ENCODE measurements around the gene GRK5.
A peak's percentile ranks its signal among the peaks of the same experiment; 100 is the strongest.
"Not testable (repeated sequence)": the region's sequence is repeated elsewhere in the genome, so short reads cannot be mapped to it uniquely, and the experiment has no call there.

GRK5 gene

GRCh38 chr10:119178372-119179119 is 28.8 kb upstream of the GRK5 start, which contains the start of gene PRDX3:
Gene PRDX3 (minus strand): TSS chr10:119178812. CDS start chr10:119178790, 22 bp downstream.
- Histone ChIP-seq H3K9me3 (ENCODE audit: severe bottlenecking) (peaks cover 2% of the 10 kb centered on the region), H3K27ac (peak within 1 kb of the TSS; percentile 96), H3K36me3 (peaks cover 36% of the 10 kb centered on the region), H3K4me3 (ENCODE audit: low read depth, low read length) (peak within 1 kb of the TSS; percentile 96), H3K27me3 (ENCODE audit: insufficient read depth, low read depth, severe bottlenecking) (no peaks in the 10 kb centered on the region)
- peak; percentile 95 for DNase-seq
- 0 out of 2 replicates have a peak, but pooled peaks have one; percentile 3 for TF ChIP-seq CTCF (IDR thresholded peaks at IDR 0.05; ENCODE audit: low read depth, low read length)

DNA sequence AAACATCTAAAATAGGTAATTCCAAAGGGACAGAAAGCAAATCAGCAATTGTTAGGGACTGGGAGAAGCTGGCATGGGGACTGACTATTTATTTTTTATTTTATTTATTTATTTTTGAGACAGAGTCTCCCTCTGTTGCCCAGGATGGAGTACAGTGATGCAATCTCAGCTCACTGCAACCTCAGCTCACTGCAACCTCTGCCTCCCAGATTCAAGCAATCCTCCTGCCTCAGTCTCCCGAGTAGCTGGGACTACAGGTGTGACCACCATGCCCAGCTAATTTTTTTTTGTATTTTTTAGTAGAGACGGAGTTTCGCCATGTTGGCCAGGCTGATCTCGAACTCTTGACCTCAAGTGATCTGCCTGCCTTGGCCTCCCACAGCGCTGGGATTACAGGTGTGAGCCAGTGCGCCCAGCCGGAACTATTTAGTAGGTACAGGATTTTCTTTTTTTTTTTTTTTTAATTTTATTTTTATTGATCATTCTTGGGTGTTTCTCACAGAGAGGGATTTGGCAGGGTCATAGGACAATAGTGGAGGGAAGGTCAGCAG is 26.4 kb upstream of the GRK5 start:
- not testable (repeated sequence) for H3K9me3 ChIP-seq (ENCODE audit: severe bottlenecking); H3K27me3 ChIP-seq (ENCODE audit: insufficient read depth, low read depth, severe bottlenecking); DNase-seq; H3K4me3 ChIP-seq (ENCODE audit: low read depth, low read length)
- peaks cover 14% of the 10 kb centered on the region for H3K36me3 ChIP-seq
- peak overlapping the region; percentile 48 for H3K27ac ChIP-seq

GRCh38 chr10:119183664-119184412 is 23.5 kb upstream of the GRK5 start:
- no peak for DNase-seq
- TF ChIP-seq CTCF (IDR thresholded peaks at IDR 0.05; ENCODE audit: low read depth, low read length), result no peak
- H3K27me3 ChIP-seq (ENCODE audit: insufficient read depth, low read depth, severe bottlenecking), result no peaks in the 10 kb centered on the region
- H3K9me3 ChIP-seq (ENCODE audit: severe bottlenecking), result peaks cover 2% of the 10 kb centered on the region
- no peak overlapping the region for H3K27ac ChIP-seq
- no peaks in the 10 kb centered on the region for H3K36me3 ChIP-seq
- no peak overlapping the region for H3K4me3 ChIP-seq (ENCODE audit: low read depth, low read length)

DNA sequence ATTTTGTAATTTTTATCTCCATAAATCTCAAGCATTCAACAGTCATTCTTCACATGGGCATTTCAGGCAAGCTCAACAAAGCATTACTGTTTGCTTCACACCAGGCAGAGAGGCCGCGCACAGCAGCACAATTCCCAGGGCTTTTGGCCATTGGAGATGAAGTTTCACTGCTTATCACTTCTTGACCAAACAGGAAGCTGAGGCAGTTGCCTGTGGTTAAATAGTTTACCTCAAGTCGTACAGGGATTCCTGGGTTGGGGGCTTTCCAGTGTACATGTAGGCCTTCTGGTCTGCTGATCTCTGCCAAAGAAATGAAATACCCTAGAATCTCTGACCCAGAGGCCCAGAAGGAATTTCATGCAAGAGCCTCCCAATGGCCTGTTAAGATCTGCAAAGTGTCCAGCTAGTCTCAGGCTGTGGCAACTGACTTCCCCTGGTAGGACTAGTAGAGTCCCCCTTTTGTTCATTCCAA is 17.5 kb upstream of the GRK5 start:
- Histone ChIP-seq H3K36me3 (no peaks in the 10 kb centered on the region), H3K27me3 (ENCODE audit: insufficient read depth, low read depth, severe bottlenecking) (no peaks in the 10 kb centered on the region), H3K9me3 (ENCODE audit: severe bottlenecking) (no peaks in the 10 kb centered on the region), H3K4me3 (ENCODE audit: low read depth, low read length) (no peak overlapping the region), H3K27ac (no peak overlapping the region)
- no peak for DNase-seq
- no peak for TF ChIP-seq CTCF (IDR thresholded peaks at IDR 0.05; ENCODE audit: low read depth, low read length)

GRCh38 chr10:119190353-119190752 is 17.0 kb upstream of the GRK5 start:
- no peak overlapping the region for H3K27ac ChIP-seq
- TF ChIP-seq CTCF (IDR thresholded peaks at IDR 0.05; ENCODE audit: low read depth, low read length), result no peak
- DNase-seq, result peak; percentile 39

More at GRCh38 chr10:119190353-119190752, 17.0 kb upstream of the GRK5 start:
- H3K4me3 ChIP-seq (ENCODE audit: low read depth, low read length), result no peak overlapping the region
- H3K27me3 ChIP-seq (ENCODE audit: insufficient read depth, low read depth, severe bottlenecking), result no peaks in the 10 kb centered on the region
- H3K36me3 ChIP-seq, result no peaks in the 10 kb centered on the region
- H3K9me3 ChIP-seq (ENCODE audit: severe bottlenecking), result no peaks in the 10 kb centered on the region
